Nephron (organoid): ENCODE results near the gene MYOD1.

Experiments
- H3K27ac Mint-ChIP-seq, 3 experiments: 2 replicates each; pipeline ENCODE4 v1.8.0; 2020; ENCODE audit warnings: mixed read lengths in 3 of 3, mild to moderate bottlenecking in 2 of 3, moderate library complexity in 1 of 3
- H3K27me3 Mint-ChIP-seq: 2 replicates; pipeline ENCODE4 v1.8.0; 2021; ENCODE audit warnings: low read depth, mild to moderate bottlenecking, moderate library complexity, mixed read lengths
- H3K36me3 Mint-ChIP-seq: 2 replicates; pipeline ENCODE4 v1.8.0; 2020; ENCODE audit warnings: low read depth, mixed read lengths
- H3K4me1 Mint-ChIP-seq: 2 replicates; pipeline ENCODE4 v1.8.0; 2020; ENCODE audit warnings: mixed read lengths
- H3K4me3 Mint-ChIP-seq, 3 experiments: 2 replicates each; pipeline ENCODE4 v1.8.0; 2020; ENCODE audit warnings: mild to moderate bottlenecking in 3 of 3, mixed read lengths in 3 of 3, moderate library complexity in 2 of 3
- H3K9me3 Mint-ChIP-seq: 2 replicates; pipeline ENCODE4 v1.8.0; 2020; ENCODE audit warnings: mixed read lengths
- TF ChIP-seq, protein P1 (sequence below), 3 experiments: fragments of 200-600 bp; sonication (generic); IDR thresholded peaks; one replicate each; pipeline ENCODE4 v1.5.0; 2021; ENCODE audit warnings: antibody characterized with exemption in 3 of 3; ENCODE audit not compliant: unreplicated experiment in 3 of 3

The MYOD1 gene

GRCh38 chr11:17742019-17742418 is 22.6 kb downstream of the MYOD1 start:
- Mint-ChIP-seq H3K27me3 (peaks cover 23% of the 10 kb centered on the region), H3K4me1 (no peaks in the 10 kb centered on the region), H3K4me3 (no peak overlapping the region), H3K36me3 (no peaks in the 10 kb centered on the region), H3K9me3 (no peaks in the 10 kb centered on the region), H3K27ac (no peak overlapping the region)
- TF ChIP-seq, protein P1, sequence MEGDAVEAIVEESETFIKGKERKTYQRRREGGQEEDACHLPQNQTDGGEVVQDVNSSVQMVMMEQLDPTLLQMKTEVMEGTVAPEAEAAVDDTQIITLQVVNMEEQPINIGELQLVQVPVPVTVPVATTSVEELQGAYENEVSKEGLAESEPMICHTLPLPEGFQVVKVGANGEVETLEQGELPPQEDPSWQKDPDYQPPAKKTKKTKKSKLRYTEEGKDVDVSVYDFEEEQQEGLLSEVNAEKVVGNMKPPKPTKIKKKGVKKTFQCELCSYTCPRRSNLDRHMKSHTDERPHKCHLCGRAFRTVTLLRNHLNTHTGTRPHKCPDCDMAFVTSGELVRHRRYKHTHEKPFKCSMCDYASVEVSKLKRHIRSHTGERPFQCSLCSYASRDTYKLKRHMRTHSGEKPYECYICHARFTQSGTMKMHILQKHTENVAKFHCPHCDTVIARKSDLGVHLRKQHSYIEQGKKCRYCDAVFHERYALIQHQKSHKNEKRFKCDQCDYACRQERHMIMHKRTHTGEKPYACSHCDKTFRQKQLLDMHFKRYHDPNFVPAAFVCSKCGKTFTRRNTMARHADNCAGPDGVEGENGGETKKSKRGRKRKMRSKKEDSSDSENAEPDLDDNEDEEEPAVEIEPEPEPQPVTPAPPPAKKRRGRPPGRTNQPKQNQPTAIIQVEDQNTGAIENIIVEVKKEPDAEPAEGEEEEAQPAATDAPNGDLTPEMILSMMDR (IDR thresholded peaks at IDR 0.05; ENCODE audit: unreplicated experiment in 3 of 3), result no peak

- Mint-ChIP-seq H3K4me3 (no peak overlapping the region), H3K27ac (no peak overlapping the region), H3K27me3 (peaks cover 20% of the 10 kb centered on the region), H3K9me3 (no peaks in the 10 kb centered on the region), H3K36me3 (no peaks in the 10 kb centered on the region), H3K4me1 (no peaks in the 10 kb centered on the region)
- TF ChIP-seq, protein P1 (IDR thresholded peaks at IDR 0.05; ENCODE audit: unreplicated experiment in 3 of 3), result no peak
These were observed 23.8 kb downstream of the MYOD1 start for GRCh38 chr11:17743026-17743807.

- H3K27ac Mint-ChIP-seq, result no peak overlapping the region
- peaks cover 20% of the 10 kb centered on the region for H3K27me3 Mint-ChIP-seq
- TF ChIP-seq, protein P1 (IDR thresholded peaks at IDR 0.05; ENCODE audit: unreplicated experiment in 3 of 3), result no peak
- no peaks in the 10 kb centered on the region for H3K36me3 Mint-ChIP-seq
- no peaks in the 10 kb centered on the region for H3K4me1 Mint-ChIP-seq
- H3K4me3 Mint-ChIP-seq, result no peak overlapping the region
- H3K9me3 Mint-ChIP-seq, result no peaks in the 10 kb centered on the region
These were observed 24.4 kb downstream of the MYOD1 start for GRCh38 chr11:17743808-17744119.

DNA sequence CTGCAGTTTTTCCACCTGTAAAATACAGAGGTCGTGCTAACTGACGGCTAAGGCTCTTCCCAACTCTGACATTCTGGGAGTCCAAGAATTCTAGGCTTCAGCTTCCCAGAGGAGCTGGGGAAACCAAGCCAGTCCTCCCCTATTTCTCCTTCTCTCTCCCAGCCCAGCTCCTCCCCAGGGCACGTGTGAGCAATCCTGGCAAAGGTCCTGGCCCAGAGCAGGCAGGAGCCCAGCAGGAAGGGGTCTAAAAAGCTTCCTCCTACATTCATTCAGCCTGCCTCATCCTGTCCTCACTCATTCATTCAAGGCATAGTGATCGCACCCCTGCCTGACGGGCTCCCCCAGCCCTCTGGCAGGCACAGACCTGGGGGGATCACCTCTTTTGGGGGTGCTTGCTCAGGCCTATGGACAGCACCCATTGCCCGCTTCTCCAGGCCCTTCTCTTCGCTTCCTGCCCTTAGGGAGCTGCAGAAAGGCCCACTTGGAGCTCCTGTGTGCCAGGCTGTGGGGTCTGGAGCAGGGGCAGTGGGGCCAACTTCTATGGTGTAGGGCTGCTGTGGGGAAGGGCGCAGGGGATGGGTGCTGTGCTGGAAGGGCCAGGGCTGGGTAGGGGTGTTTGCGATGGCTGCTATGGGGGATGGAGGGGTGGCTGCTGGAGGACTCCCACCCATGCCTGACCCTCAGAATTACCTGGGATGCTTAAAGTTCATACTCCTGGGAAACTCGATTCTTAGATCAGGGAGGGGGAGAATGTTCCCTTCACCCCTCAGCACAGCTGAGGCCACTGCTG is 25.0 kb downstream of the MYOD1 start:
- Mint-ChIP-seq H3K9me3 (no peaks in the 10 kb centered on the region), H3K36me3 (no peaks in the 10 kb centered on the region), H3K27me3 (peaks cover 20% of the 10 kb centered on the region), H3K4me3 (no peak overlapping the region), H3K4me1 (no peaks in the 10 kb centered on the region), H3K27ac (no peak overlapping the region)
- TF ChIP-seq, protein P1 (IDR thresholded peaks at IDR 0.05; ENCODE audit: unreplicated experiment in 3 of 3), result no peak

- TF ChIP-seq, protein P1 (IDR thresholded peaks at IDR 0.05; ENCODE audit: unreplicated experiment in 3 of 3), result no peak
- Mint-ChIP-seq H3K27ac (no peak overlapping the region), H3K36me3 (no peaks in the 10 kb centered on the region), H3K4me1 (no peaks in the 10 kb centered on the region), H3K27me3 (peaks cover 21% of the 10 kb centered on the region), H3K4me3 (no peak overlapping the region), H3K9me3 (no peaks in the 10 kb centered on the region)
These were observed 25.8 kb downstream of the MYOD1 start for GRCh38 chr11:17745023-17745772.
